Mononuclear cell (primary cell): ENCODE results near the gene PARD3B. TPM values are rescaled to one million over a fixed set of nuclear protein-coding genes. Genes with fewer than 3 reads are reported as not detected.

Experiments
- H3K27me3 ChIP-seq: 2 replicates; pipeline ENCODE4 v1.6.0; 2011; ENCODE audit warnings: low read length, control low read depth; ENCODE audit not compliant: insufficient read depth
- H3K4me1 ChIP-seq: 2 replicates; pipeline ENCODE4 v1.5.1; 2011; ENCODE audit warnings: mild to moderate bottlenecking, low read length, control low read depth; ENCODE audit not compliant: insufficient read depth
- H3K4me3 ChIP-seq: 2 replicates; pipeline ENCODE4 v1.5.1; 2011; ENCODE audit warnings: mild to moderate bottlenecking, low read length, moderate library complexity
- H3K9me3 ChIP-seq: 2 replicates; pipeline ENCODE4 v1.5.1; 2011; ENCODE audit warnings: low read depth, mild to moderate bottlenecking, control low read depth, low read length
- total RNA-seq: library from RNA; depleted of rRNA; stranded (reverse); fragments of >200 nt; gene quantifications from one replicate; pipeline ENCODE4 v1.2.3, GENCODE V29; 2012

Gene PARD3B
- total RNA-seq, 1 donor: 0.94 TPM

- no peaks in the 10 kb centered on the region for H3K27me3 ChIP-seq
- H3K4me3 ChIP-seq: no peak overlapping the region
- H3K9me3 ChIP-seq: no peaks in the 10 kb centered on the region
- peaks cover 4% of the 10 kb centered on the region for H3K4me1 ChIP-seq
Observed at GRCh38 chr2:205073433-205074020, 528.3 kb downstream of the PARD3B start.

- no peaks in the 10 kb centered on the region for H3K9me3 ChIP-seq
- no peaks in the 10 kb centered on the region for H3K27me3 ChIP-seq
- no peak overlapping the region for H3K4me3 ChIP-seq
- H3K4me1 ChIP-seq: peaks cover 7% of the 10 kb centered on the region
Observed at GRCh38 chr2:205076405-205076804, 531.1 kb downstream of the PARD3B start.

GRCh38 chr2:205077159-205077558 lies 531.9 kb downstream of the PARD3B start:
- Histone ChIP-seq H3K4me1 (peaks cover 7% of the 10 kb centered on the region), H3K9me3 (no peaks in the 10 kb centered on the region), H3K27me3 (no peaks in the 10 kb centered on the region), H3K4me3 (no peak overlapping the region)

- Histone ChIP-seq H3K27me3 (no peaks in the 10 kb centered on the region), H3K9me3 (no peaks in the 10 kb centered on the region), H3K4me1 (peaks cover 7% of the 10 kb centered on the region), H3K4me3 (no peak overlapping the region)
Observed at GRCh38 chr2:205078762-205079161, 533.5 kb downstream of the PARD3B start.

GRCh38 chr2:205079173-205079572 lies 533.9 kb downstream of the PARD3B start:
- H3K9me3 ChIP-seq: no peaks in the 10 kb centered on the region
- no peaks in the 10 kb centered on the region for H3K27me3 ChIP-seq
- no peak overlapping the region for H3K4me3 ChIP-seq
- peaks cover 7% of the 10 kb centered on the region for H3K4me1 ChIP-seq

GRCh38 chr2:205086662-205087061 lies 541.4 kb downstream of the PARD3B start:
- no peaks in the 10 kb centered on the region for H3K9me3 ChIP-seq

GRCh38 chr2:205087862-205088261 lies 542.6 kb downstream of the PARD3B start:
- Histone ChIP-seq H3K27me3 (no peaks in the 10 kb centered on the region), H3K4me3 (no peak overlapping the region), H3K4me1 (no peaks in the 10 kb centered on the region), H3K9me3 (no peaks in the 10 kb centered on the region)

More at GRCh38 chr2:205086662-205087061, 541.4 kb downstream of the PARD3B start:
- Histone ChIP-seq H3K4me1 (no peaks in the 10 kb centered on the region), H3K4me3 (no peak overlapping the region), H3K27me3 (no peaks in the 10 kb centered on the region)

- H3K9me3 ChIP-seq: no peaks in the 10 kb centered on the region
- H3K27me3 ChIP-seq: no peaks in the 10 kb centered on the region
- H3K4me3 ChIP-seq: no peak overlapping the region
- no peaks in the 10 kb centered on the region for H3K4me1 ChIP-seq
Observed at GRCh38 chr2:205089958-205090357, 544.7 kb downstream of the PARD3B start.

GRCh38 chr2:205091411-205091810 lies 546.1 kb downstream of the PARD3B start:
- Histone ChIP-seq H3K27me3 (no peaks in the 10 kb centered on the region), H3K4me1 (no peaks in the 10 kb centered on the region), H3K9me3 (no peaks in the 10 kb centered on the region), H3K4me3 (no peak overlapping the region)

- no peaks in the 10 kb centered on the region for H3K27me3 ChIP-seq
- no peaks in the 10 kb centered on the region for H3K4me1 ChIP-seq
- H3K4me3 ChIP-seq: no peak overlapping the region
- H3K9me3 ChIP-seq: no peaks in the 10 kb centered on the region
Observed at GRCh38 chr2:205094031-205094430, 548.8 kb downstream of the PARD3B start.

- no peaks in the 10 kb centered on the region for H3K9me3 ChIP-seq
- H3K27me3 ChIP-seq: no peaks in the 10 kb centered on the region
- H3K4me1 ChIP-seq: no peaks in the 10 kb centered on the region
- H3K4me3 ChIP-seq: no peak overlapping the region
Observed at GRCh38 chr2:205103699-205104098, 558.4 kb downstream of the PARD3B start.

- no peak overlapping the region for H3K4me3 ChIP-seq
- H3K9me3 ChIP-seq: peaks cover 9% of the 10 kb centered on the region
- no peaks in the 10 kb centered on the region for H3K4me1 ChIP-seq
- no peaks in the 10 kb centered on the region for H3K27me3 ChIP-seq
Observed at GRCh38 chr2:205107810-205108209, 562.5 kb downstream of the PARD3B start.

GRCh38 chr2:205115511-205115910 lies 570.2 kb downstream of the PARD3B start:
- Histone ChIP-seq H3K4me3 (no peak overlapping the region), H3K9me3 (peaks cover 9% of the 10 kb centered on the region), H3K4me1 (no peaks in the 10 kb centered on the region)

GRCh38 chr2:205117125-205117524 lies 571.9 kb downstream of the PARD3B start:
- Histone ChIP-seq H3K27me3 (no peaks in the 10 kb centered on the region), H3K4me1 (no peaks in the 10 kb centered on the region), H3K9me3 (no peaks in the 10 kb centered on the region)

More at GRCh38 chr2:205115511-205115910, 570.2 kb downstream of the PARD3B start:
- no peaks in the 10 kb centered on the region for H3K27me3 ChIP-seq

GRCh38 chr2:205119136-205119535 lies 573.9 kb downstream of the PARD3B start:
- Histone ChIP-seq H3K27me3 (no peaks in the 10 kb centered on the region), H3K4me3 (no peak overlapping the region), H3K9me3 (no peaks in the 10 kb centered on the region), H3K4me1 (no peaks in the 10 kb centered on the region)

More at GRCh38 chr2:205117125-205117524, 571.9 kb downstream of the PARD3B start:
- H3K4me3 ChIP-seq: no peak overlapping the region

GRCh38 chr2:205128726-205129125 lies 583.5 kb downstream of the PARD3B start:
- H3K4me1 ChIP-seq: peaks cover 5% of the 10 kb centered on the region
- no peaks in the 10 kb centered on the region for H3K27me3 ChIP-seq
- H3K9me3 ChIP-seq: no peaks in the 10 kb centered on the region
- H3K4me3 ChIP-seq: no peak overlapping the region
